ENCODE measurements around the gene CCNH.

GRCh38 chr5:87432460-87432859 is 19.7 kb upstream of the CCNH start:
- TF ChIP-seq CTCF (IDR thresholded peaks at IDR 0.05; ENCODE audit: insufficient read depth, low read length) (no peak), POLR2AphosphoS5 (IDR thresholded peaks at IDR 0.05; ENCODE audit: low read depth) (no peak), GABPA (IDR thresholded peaks at IDR 0.05; ENCODE audit: low read depth) (no peak)
- TF ChIP-seq, protein P1, sequence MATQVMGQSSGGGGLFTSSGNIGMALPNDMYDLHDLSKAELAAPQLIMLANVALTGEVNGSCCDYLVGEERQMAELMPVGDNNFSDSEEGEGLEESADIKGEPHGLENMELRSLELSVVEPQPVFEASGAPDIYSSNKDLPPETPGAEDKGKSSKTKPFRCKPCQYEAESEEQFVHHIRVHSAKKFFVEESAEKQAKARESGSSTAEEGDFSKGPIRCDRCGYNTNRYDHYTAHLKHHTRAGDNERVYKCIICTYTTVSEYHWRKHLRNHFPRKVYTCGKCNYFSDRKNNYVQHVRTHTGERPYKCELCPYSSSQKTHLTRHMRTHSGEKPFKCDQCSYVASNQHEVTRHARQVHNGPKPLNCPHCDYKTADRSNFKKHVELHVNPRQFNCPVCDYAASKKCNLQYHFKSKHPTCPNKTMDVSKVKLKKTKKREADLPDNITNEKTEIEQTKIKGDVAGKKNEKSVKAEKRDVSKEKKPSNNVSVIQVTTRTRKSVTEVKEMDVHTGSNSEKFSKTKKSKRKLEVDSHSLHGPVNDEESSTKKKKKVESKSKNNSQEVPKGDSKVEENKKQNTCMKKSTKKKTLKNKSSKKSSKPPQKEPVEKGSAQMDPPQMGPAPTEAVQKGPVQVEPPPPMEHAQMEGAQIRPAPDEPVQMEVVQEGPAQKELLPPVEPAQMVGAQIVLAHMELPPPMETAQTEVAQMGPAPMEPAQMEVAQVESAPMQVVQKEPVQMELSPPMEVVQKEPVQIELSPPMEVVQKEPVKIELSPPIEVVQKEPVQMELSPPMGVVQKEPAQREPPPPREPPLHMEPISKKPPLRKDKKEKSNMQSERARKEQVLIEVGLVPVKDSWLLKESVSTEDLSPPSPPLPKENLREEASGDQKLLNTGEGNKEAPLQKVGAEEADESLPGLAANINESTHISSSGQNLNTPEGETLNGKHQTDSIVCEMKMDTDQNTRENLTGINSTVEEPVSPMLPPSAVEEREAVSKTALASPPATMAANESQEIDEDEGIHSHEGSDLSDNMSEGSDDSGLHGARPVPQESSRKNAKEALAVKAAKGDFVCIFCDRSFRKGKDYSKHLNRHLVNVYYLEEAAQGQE (IDR thresholded peaks at IDR 0.05; ENCODE audit: insufficient replicate concordance, low read depth): no peak

Data from HL-60 (cell line).